NCI-H748 (cell line): ENCODE measurements around the gene PLA2G2F.

Experiments used
- DNase-seq: peaks from one replicate; lab custom pipeline; 2025; ENCODE audit not compliant: unreplicated experiment; lab: John Stamatoyannopoulos, UW

PLA2G2F gene

GRCh38 chr1:20188455-20188817 lies 49.3 kb downstream of the PLA2G2F start:
- DNase-seq, result no peak

DNA sequence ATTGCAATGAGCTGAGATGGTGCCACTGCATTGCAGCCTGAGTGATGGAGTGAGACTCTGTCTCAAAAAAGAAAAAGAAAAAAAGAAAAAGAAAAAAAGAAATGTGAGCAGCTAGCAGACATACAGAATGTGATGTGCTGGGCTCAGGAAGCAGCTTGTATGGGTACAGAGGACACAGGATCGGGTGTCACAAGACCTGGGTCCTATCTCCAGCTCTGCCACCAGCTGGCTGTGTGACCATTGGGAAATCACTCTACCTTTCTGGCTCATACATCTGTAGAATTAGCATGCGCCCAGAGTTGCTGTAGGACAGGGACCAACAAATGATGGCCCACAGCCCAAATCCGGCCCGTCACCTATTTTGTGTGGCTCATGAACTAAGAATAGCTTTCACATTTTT lies 50.5 kb downstream of the PLA2G2F start:
- no peak for DNase-seq

GRCh38 chr1:20190256-20191160 lies 51.4 kb downstream of the PLA2G2F start:
- DNase-seq, result no peak

GRCh38 chr1:20191266-20191825 lies 52.2 kb downstream of the PLA2G2F start:
- no peak for DNase-seq

GRCh38 chr1:20192364-20192763 lies 53.2 kb downstream of the PLA2G2F start:
- DNase-seq, result no peak

GRCh38 chr1:20192871-20193411 lies 53.8 kb downstream of the PLA2G2F start:
- no peak for DNase-seq

DNA sequence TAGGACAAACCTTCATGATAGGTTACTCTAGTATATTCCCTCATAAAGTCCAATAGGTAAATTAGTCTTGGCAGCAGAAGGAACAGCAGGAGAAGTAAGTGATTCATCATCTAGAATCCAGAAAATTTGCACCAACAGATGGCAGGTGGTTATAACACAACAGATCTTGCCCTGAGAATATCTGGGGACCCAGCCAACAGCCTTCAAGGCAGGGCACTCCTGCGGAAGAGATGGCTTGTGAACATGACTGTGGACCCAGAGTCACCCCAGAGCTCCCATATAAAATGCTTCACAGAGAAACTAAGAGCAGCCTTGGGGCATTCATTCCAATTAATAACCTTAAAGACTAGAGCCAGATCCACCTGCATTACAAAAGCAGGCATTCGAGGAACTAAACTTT lies 55.1 kb downstream of the PLA2G2F start:
- no peak for DNase-seq

DNA sequence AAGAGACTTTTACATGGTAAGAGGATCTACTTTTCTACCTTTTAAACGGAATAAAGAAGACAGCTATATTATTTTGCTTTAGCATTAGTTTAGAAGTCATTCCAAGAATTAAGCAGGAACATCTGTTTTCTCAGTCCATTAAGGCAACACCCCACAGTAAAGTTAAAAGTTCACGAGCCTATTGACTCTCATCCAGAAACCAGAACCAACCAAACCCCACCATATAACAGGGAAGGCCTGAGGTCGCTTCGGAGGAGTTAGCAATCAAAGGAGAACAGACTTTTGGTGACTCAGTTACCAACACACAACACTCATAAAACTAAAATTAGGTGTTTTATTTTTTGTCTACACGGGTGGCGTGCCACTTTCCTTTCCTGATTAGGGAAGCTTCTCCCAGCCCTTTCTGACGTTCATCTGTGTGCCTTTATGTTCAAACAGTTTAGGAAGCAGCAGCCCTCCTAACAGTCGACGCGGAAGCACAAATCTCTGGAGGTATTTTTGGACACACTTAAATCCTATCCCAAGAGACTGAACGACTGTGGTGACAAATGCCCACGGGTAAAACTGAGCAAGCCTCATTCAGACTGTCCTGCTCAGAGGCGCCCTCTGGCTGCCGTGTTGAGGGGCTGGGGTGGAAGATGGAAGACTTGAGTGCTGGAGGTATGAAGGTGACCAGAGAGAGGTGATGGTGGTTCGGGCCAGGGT lies 55.8 kb downstream of the PLA2G2F start:
- DNase-seq, result peak; percentile 40

- DNase-seq, result no peak
Measured at GRCh38 chr1:20195462-20195780, 56.3 kb downstream of the PLA2G2F start.

DNA sequence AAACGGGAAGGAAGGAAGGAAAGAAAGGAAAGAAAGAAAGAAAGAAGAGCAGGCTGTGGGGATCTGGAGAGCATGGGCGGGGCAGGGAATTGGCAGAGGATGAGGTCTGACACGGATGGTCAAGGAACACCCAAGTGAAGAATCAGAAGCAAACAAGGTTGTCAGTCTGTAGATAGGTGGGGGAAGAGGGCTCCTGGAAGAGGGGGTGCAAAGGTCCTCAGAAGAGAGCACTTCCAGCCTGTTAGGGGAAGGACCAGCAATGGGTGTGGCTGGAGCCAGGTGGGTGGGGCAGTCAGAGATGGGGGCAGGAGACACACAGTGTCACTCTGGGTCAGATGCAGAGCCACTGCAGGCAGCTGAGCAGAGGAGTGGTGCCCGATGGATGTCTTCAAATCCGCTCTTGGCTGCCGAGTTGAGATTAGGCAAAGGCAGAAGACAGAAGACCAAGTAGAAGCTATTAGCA lies 58.2 kb downstream of the PLA2G2F start:
- DNase-seq, result no peak

DNA sequence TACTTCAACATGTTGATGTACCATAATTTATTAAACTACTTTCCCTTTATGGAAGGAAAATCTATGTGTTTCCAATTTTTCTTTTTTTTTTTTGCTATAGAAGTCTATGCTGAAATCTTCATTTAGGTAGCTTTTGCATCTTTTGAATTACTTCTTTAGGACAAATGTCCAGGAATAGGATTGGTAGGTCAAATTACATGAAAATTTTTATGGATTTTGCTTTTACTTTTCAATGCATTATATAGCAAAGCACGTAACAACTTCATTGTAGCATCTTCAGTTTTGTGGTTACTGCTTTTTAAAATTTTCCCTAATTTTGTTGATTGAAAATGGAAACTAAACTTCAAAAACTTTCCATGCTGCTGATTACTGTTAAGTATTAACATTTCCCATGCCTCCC lies 59.2 kb downstream of the PLA2G2F start:
- no peak for DNase-seq

DNA sequence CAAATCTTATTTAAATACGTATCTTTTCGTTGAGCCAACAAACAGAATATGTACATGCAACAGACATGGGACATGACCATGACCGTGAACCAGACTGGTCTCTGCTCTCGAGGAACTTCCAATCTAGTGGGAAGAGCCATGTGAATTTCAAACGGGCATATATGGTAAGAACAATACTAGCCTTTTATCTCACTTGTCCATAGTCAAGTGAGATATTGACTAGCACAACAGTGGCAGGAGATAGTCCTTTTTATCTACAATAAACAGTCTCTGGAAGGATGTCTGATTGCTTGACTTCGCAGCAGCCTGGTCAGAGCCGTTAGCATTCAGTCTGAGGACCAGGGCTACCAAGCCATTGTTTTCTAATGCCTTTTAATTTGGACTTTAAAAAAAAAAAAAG lies 59.8 kb downstream of the PLA2G2F start:
- DNase-seq, result no peak

GRCh38 chr1:20199403-20199802 lies 60.3 kb downstream of the PLA2G2F start:
- no peak for DNase-seq

- no peak for DNase-seq
Measured at GRCh38 chr1:20199840-20200239, 60.7 kb downstream of the PLA2G2F start.
